GM12878 (cell line): Measurements from ENCODE around the gene MELTF. TPM values are rescaled to one million over a fixed set of nuclear protein-coding genes. Genes with fewer than 3 reads are reported as not detected.

Experiments used
- ATAC-seq: fragments of 200-7000 bp; cut with Tn5 transposase; 3 replicates; pipeline ENCODE4 v1.9.1; 2020; ENCODE audit warnings: mild to moderate bottlenecking, moderate library complexity
- BruUV-seq: library from RNA; stranded (reverse); fragments of 400-500 nt; replicated peaks from 2 replicates; lab custom pipeline; 2021; lab: Mats Ljungman, UMichigan
- CTCF ChIA-PET: fragments of 300-600 bp; sonication (Branson Sonifier 250); formaldehyde crosslinking; extraction: SDS; loops from one replicate; lab custom pipeline; 2021; ENCODE audit warnings: inconsistent platforms; lab: Yijun Ruan, JAX
- POLR2A ChIA-PET: fragments of 350-600 bp; formaldehyde crosslinking; extraction: SDS; loops from one replicate; lab custom pipeline; 2021; ENCODE audit warnings: inconsistent platforms; lab: Charles Lee
- RAD21 ChIA-PET: fragments of 300-600 bp; sonication (Branson Sonifier 250); formaldehyde crosslinking; loops from one replicate; lab custom pipeline; 2023; ENCODE audit warnings: antibody characterized with exemption; ENCODE audit not compliant: unreplicated experiment; lab: Charles Lee
- SMC1A ChIA-PET: fragments of 300-600 bp; sonication (Branson Sonifier 250); formaldehyde crosslinking; loops from one replicate; lab custom pipeline; 2023; ENCODE audit not compliant: unreplicated experiment, uncharacterized antibody; lab: Charles Lee
- DNase-seq: peaks from one replicate; pipeline ENCODE4 v3.0.0-alpha.2; 2011; ENCODE audit warnings: low read depth, low spot score
- FAIRE-seq: peaks from 3 replicates; lab custom pipeline; 2011; peaks lifted over from hg19 to GRCh38; lab: Jason Lieb, UNC
- H2AFZ ChIP-seq: 2 replicates; pipeline ENCODE4 v1.6.0; 2011; ENCODE audit warnings: low read depth, low read length, control low read depth; ENCODE audit not compliant: control insufficient read depth
- H3K27ac ChIP-seq: 2 replicates; pipeline ENCODE4 v1.5.1; 2011; ENCODE audit warnings: control low read depth; ENCODE audit not compliant: control insufficient read depth, insufficient read depth
- H3K27me3 ChIP-seq, 2 experiments: replicated peaks in 1 of 2; 2 replicates each; pipeline versions ENCODE4 v1.6.0 to v1.6.1; 2011; ENCODE audit warnings: low read length in 1 of 2; ENCODE audit not compliant: control insufficient read depth in 2 of 2, insufficient read depth in 2 of 2
- H3K36me3 ChIP-seq, 2 experiments: 2 replicates each; pipeline ENCODE4 v1.5.1; 2011; ENCODE audit warnings: low read length in 1 of 2; ENCODE audit not compliant: control insufficient read depth in 2 of 2, insufficient read depth in 2 of 2
- H3K4me1 ChIP-seq: 2 replicates; pipeline ENCODE4 v1.6.1; 2011; ENCODE audit warnings: mild to moderate bottlenecking, low read length, moderate library complexity, mixed read lengths; ENCODE audit not compliant: control insufficient read depth, insufficient read depth
- H3K4me2 ChIP-seq: 2 replicates; pipeline ENCODE4 v1.6.0; 2011; ENCODE audit warnings: control low read depth; ENCODE audit not compliant: control insufficient read depth, insufficient read depth
- H3K4me3 ChIP-seq: fragments of 200-600 bp; sonication (generic); 2 replicates; pipeline ENCODE4 v1.5.1; 2016
- H3K79me2 ChIP-seq: 2 replicates; pipeline ENCODE4 v1.6.0; 2011; ENCODE audit warnings: low read length; ENCODE audit not compliant: control insufficient read depth, insufficient read depth
- H3K9ac ChIP-seq: 2 replicates; pipeline ENCODE4 v1.8.0; 2011; ENCODE audit warnings: low read length, control low read depth, mixed read lengths; ENCODE audit not compliant: control insufficient read depth, insufficient read depth
- H3K9me3 ChIP-seq: replicated peaks from 3 replicates; pipeline ENCODE4 v1.5.1; 2011; ENCODE audit warnings: mild to moderate bottlenecking, low read length; ENCODE audit not compliant: control insufficient read depth, insufficient read depth
- H4K20me1 ChIP-seq: 2 replicates; pipeline ENCODE4 v1.6.0; 2011; ENCODE audit not compliant: control insufficient read depth, insufficient read depth
- EP300 ChIP-seq, 2 experiments: fragments of 150-350 bp in 1 of 2; IDR thresholded peaks; 2 replicates each; pipeline ENCODE4 v1.6.1; 2011 to 2012; ENCODE audit warnings: low read depth in 2 of 2, low read length in 2 of 2, borderline replicate concordance in 1 of 2, improper control_type of control experiment in 1 of 2, inconsistent platforms in 1 of 2; ENCODE audit not compliant: control insufficient read depth in 1 of 2
- IRF4 ChIP-seq: IDR thresholded peaks from 2 replicates; pipeline ENCODE4 v1.6.1; 2011; ENCODE audit warnings: low read depth, low read length
- MYB ChIP-seq: fragments of 150-350 bp; IDR thresholded peaks from 2 replicates; pipeline ENCODE4 v1.6.1; 2014; ENCODE audit warnings: mild to moderate bottlenecking, low read depth, low read length, borderline replicate concordance
- NFIC ChIP-seq: IDR thresholded peaks from 2 replicates; pipeline ENCODE4 v1.6.1; 2012; ENCODE audit warnings: low read depth, mild to moderate bottlenecking, inconsistent platforms, low read length, moderate library complexity
- NR2C1 ChIP-seq: fragments of 450-650 bp; IDR thresholded peaks from 2 replicates; pipeline ENCODE4 v1.6.1; 2017; ENCODE audit warnings: antibody characterized with exemption, mild to moderate bottlenecking, moderate library complexity
- NR2F1 ChIP-seq: fragments of 450-650 bp; conservative IDR thresholded peaks from 2 replicates; pipeline ENCODE4 v1.6.1; 2017; ENCODE audit warnings: mild to moderate bottlenecking
- WGBS: methylation state at CpG from one replicate; pipeline ENCODE4 v1.1.6; 2016; ENCODE audit warnings: low lambda C conversion rate; ENCODE audit not compliant: insufficient replicate concordance, insufficient coverage; ENCODE audit errors: missing lambda C conversion rate; 5-methylcytosine and 5-hydroxymethylcytosine counted together
- in situ Hi-C: fragments of 300-500 bp; cut with MboI; formaldehyde crosslinking; loops from 9 replicates; pipeline ENCODE4 v1.14.3; 2018; ENCODE audit warnings: mixed read lengths
- intact Hi-C: fragments of 100-400 bp; cut with micrococcal nuclease; formaldehyde crosslinking; loops from one replicate; pipeline ENCODE4 v1.14.2; 2022; ENCODE audit not compliant: unreplicated experiment
- polyA plus RNA-seq, 11 experiments: library from polyadenylated mRNA; depleted of rRNA in 4 of 11; unstranded in 6 of 11; stranded (reverse) in 5 of 11; fragments of >200 nt; fragmentation: Nextera tagmentation in 4 of 11; fragmentation: Illumina TruSeq in 1 of 11; extraction: Ambion mirVana in 4 of 11; extraction: Trizol in 1 of 11; gene quantifications; 1 replicate in 1 of 11; 2 replicates in 10 of 11; pipeline versions ENCODE4 v1.2.1 to v1.2.3, GENCODE V29; 2011 to 2016; ENCODE audit warnings: inconsistent platforms in 2 of 11, missing spikeins in 2 of 11, low read depth in 1 of 11
- total RNA-seq, 4 experiments: library from RNA; depleted of rRNA in 3 of 4; stranded (reverse); fragments of >200 nt in 3 of 4; fragmentation: Illumina TruSeq in 1 of 4; extraction: Trizol in 1 of 4; gene quantifications; 2 replicates each; pipeline versions ENCODE4 v1.2.1 to v1.2.3, GENCODE V29; 2013 to 2021
- TF ChIP-seq, protein P1 (sequence below): fragments of 450-650 bp; IDR thresholded peaks from 2 replicates; pipeline ENCODE4 v1.6.1; 2017; ENCODE audit warnings: low read depth, mild to moderate bottlenecking, moderate library complexity
- TF ChIP-seq, protein P2 (sequence below): fragments of 450-650 bp; IDR thresholded peaks from 2 replicates; pipeline ENCODE4 v1.6.1; 2016; ENCODE audit warnings: mild to moderate bottlenecking, moderate library complexity, borderline replicate concordance
- TF ChIP-seq, protein P3 (sequence below): fragments of 450-650 bp; IDR thresholded peaks from 2 replicates; pipeline ENCODE4 v1.6.1; 2016; ENCODE audit warnings: mild to moderate bottlenecking

MELTF gene
- total and polyA plus RNA-seq, 10 of the 15 experiments (the other 5 are each of a cell fraction or from before 2014, with no cell fraction given) = 0.55 to 49.1 (median 11.1) TPM

GRCh38 chr3:197050511-197050910 lies 20.9 kb upstream of the MELTF start (continued):
- TF ChIP-seq NFIC (peak; percentile 49; the same call in 1 of the 2 replicates), NR2F1 (peak; percentile 87), IRF4 (0 out of 2 replicates have a peak, but pooled peaks have one; percentile 27), MYB (no peak), EP300 (IDR thresholded peaks at IDR 0.05; ENCODE audit: borderline replicate concordance in 1 of 2, control insufficient read depth in 1 of 2, low read depth in 2 of 2, low read length in 2 of 2) (peak in 1 of 2 experiments; percentile 15; a peak in 1 of 4 replicates)
- TF ChIP-seq, protein P1, sequence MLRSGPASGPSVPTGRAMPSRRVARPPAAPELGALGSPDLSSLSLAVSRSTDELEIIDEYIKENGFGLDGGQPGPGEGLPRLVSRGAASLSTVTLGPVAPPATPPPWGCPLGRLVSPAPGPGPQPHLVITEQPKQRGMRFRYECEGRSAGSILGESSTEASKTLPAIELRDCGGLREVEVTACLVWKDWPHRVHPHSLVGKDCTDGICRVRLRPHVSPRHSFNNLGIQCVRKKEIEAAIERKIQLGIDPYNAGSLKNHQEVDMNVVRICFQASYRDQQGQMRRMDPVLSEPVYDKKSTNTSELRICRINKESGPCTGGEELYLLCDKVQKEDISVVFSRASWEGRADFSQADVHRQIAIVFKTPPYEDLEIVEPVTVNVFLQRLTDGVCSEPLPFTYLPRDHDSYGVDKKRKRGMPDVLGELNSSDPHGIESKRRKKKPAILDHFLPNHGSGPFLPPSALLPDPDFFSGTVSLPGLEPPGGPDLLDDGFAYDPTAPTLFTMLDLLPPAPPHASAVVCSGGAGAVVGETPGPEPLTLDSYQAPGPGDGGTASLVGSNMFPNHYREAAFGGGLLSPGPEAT = peak; percentile 78; the same call in 1 of the 2 replicates
- TF ChIP-seq, all 136 proteins: peak for 9

GRCh38 chr3:197042539-197042938 lies 12.9 kb upstream of the MELTF start:
- POLR2A ChIA-PET = no interaction called here
- no peak for ATAC-seq
- no TSS peak for BruUV-seq

More at GRCh38 chr3:197042539-197042938, 12.9 kb upstream of the MELTF start:
- Histone ChIP-seq H2AFZ (no peak overlapping the region), H4K20me1 (no peaks in the 10 kb centered on the region), H3K27ac (no peak overlapping the region), H3K79me2 (no peaks in the 10 kb centered on the region), H3K36me3 (peaks cover 0 to 4% of the 10 kb centered on the region in 2 experiments), H3K4me3 (no peak overlapping the region), H3K9me3 (no peaks in the 10 kb centered on the region), H3K27me3 (no peaks in the 10 kb centered on the region), H3K9ac (no peak overlapping the region), H3K4me1 (no peaks in the 10 kb centered on the region), H3K4me2 (no peak overlapping the region)
- ChIA-PET CTCF (interaction anchor here (0.7 to 6.7 kb wide), 2 partner anchors 12 to 19 kb away, joined by 3 to 54 read pairs; partner anchors contain the start of gene MELTF), SMC1A (interaction anchor here (1.0 to 1.2 kb wide), 4 partner anchors 11 to 134 kb away, joined by 3 read pairs; no protein-coding TSS in a partner anchor), RAD21 (interaction anchor here (1.6 kb wide), 1 partner anchor 38 kb away, joined by 3 read pairs; no protein-coding TSS in a partner anchor)
- TF ChIP-seq NR2C1 = no peak
- TF ChIP-seq, protein P2, sequence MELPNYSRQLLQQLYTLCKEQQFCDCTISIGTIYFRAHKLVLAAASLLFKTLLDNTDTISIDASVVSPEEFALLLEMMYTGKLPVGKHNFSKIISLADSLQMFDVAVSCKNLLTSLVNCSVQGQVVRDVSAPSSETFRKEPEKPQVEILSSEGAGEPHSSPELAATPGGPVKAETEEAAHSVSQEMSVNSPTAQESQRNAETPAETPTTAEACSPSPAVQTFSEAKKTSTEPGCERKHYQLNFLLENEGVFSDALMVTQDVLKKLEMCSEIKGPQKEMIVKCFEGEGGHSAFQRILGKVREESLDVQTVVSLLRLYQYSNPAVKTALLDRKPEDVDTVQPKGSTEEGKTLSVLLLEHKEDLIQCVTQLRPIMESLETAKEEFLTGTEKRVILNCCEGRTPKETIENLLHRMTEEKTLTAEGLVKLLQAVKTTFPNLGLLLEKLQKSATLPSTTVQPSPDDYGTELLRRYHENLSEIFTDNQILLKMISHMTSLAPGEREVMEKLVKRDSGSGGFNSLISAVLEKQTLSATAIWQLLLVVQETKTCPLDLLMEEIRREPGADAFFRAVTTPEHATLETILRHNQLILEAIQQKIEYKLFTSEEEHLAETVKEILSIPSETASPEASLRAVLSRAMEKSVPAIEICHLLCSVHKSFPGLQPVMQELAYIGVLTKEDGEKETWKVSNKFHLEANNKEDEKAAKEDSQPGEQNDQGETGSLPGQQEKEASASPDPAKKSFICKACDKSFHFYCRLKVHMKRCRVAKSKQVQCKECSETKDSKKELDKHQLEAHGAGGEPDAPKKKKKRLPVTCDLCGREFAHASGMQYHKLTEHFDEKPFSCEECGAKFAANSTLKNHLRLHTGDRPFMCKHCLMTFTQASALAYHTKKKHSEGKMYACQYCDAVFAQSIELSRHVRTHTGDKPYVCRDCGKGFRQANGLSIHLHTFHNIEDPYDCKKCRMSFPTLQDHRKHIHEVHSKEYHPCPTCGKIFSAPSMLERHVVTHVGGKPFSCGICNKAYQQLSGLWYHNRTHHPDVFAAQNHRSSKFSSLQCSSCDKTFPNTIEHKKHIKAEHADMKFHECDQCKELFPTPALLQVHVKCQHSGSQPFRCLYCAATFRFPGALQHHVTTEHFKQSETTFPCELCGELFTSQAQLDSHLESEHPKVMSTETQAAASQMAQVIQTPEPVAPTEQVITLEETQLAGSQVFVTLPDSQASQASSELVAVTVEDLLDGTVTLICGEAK = no peak
- TF ChIP-seq, protein P3, sequence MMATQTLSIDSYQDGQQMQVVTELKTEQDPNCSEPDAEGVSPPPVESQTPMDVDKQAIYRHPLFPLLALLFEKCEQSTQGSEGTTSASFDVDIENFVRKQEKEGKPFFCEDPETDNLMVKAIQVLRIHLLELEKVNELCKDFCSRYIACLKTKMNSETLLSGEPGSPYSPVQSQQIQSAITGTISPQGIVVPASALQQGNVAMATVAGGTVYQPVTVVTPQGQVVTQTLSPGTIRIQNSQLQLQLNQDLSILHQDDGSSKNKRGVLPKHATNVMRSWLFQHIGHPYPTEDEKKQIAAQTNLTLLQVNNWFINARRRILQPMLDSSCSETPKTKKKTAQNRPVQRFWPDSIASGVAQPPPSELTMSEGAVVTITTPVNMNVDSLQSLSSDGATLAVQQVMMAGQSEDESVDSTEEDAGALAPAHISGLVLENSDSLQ = no peak
- no peak for DNase-seq
- in situ Hi-C loops (no loop called here), intact Hi-C loops (no loop called here)
- FAIRE-seq = no peak
- WGBS = 97% methylated on average over 4 of the region's 4 CpGs
